ENCODE data around the gene SLC6A2.
"Not testable (repeated sequence)": the region's sequence is repeated elsewhere in the genome, so short reads cannot be mapped to it uniquely, and the experiment has no call there.

The SLC6A2 gene

DNA sequence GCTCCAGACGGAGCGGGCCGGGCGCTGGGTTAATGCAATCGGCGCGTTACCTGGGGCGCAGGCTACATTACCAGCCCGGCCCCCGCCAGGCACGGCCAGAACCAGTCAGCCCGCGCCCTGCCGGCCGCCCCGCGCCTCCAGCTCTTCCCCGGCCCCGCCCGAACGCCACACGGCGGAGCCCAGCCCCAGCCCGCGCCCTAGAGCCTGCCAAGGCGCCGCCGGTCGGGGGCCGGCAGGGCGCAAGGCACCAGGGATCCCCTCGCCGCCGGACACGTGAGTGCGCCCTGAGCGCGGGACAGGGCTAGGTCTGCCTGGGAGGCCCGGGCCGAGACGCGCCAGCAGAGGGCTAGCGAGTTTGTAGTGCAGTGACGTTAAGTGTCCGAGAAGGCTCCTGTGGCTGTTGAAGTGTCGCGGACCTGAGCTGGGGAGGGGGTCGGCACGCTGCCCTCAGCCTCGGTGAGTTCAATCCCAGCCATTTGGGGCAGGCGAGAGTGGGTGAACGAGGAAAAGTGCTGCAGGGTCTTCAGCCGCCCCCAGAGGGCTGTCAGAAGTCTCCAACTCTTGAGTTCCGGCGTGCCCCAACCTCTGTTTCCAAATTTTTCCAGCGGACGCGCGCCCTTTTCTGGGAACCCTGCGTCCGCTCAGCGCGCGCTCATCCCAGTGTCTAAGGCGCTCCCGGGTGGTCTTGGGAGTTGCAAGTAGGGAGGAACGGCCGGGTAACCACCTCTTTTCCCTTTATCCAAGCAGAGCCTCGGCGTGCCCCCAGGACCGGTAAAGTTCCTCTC lies at the start of gene SLC6A2:
Gene SLC6A2, plus strand, starts transcription at position 92 of the 785 bp plus-strand sequence. CDS start 707 bp downstream, outside the sequence.
- DNase-seq, result peak; percentile 13

DNA sequence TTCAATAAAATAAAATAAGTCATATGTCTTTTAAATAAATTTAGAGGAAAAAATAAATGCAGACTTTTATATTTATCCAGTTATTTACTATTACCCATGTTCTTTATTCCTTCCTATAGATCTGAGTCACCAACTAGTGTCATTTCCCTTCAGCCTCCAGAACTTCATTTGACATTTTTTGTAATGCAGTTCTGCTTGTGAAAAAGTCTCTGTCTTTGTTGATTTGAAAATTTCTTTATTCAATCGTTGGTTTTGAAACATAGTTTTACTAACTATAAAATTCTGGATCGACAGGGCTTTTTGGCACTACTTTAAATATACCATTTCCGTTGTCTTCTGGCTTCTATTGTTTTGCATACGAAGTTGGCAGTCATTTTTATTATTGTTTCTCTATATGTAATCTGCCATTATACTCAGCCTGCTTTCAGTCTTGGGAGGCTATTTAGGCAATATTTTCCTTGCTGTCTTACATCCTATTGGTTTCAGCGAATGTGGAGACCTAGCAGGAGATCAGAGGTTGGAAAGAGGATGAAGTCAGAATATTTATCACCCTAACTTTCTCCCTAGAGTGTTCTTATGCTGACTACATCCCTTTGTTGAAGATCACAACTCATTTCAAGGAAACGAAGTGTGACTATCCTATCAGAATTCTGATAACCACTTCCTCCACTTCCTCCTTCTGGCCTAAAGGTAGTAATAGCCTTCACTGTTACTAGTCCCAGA lies 42.0 kb upstream of the SLC6A2 start:
- DNase-seq, result no peak

DNA sequence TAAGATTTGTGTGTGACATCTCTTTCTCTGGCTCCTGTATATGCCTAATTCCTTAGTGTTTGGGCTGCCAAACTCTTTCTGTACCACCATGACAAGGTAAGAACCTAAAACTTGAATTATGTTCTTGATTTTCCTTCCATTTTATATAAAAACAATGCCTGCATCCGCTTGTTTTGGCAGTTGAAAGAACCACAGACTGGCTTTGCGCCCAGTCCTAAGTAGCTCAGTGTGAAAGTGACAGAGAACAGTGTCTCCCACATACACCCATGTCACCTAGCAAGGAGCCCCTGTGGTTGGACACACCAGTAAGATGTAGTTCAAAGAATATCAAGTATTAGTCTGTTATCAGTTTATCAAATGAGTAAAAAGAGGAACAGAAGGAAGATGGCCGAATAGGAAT lies 40.7 kb upstream of the SLC6A2 start:
- DNase-seq, result no peak

DNA sequence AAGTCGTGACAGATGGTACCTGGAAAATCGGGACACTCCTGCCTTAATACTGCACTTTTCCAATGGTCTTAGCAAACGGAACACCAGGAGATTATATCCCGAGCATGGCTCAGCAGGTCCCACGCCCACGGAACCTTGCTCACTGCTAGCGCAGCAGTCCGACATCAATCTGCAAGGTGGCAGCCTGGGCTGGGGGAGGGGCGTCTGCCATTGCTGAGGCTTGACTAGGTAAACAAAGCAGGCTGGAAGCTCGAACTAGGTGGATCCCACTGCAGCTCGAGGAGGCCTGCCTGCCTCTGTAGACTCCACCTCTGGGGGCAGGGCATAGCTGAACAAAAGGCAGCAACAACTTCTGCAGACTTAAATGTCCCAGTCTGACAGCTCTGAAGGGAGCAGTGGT lies 40.1 kb upstream of the SLC6A2 start:
- DNase-seq, result not testable (repeated sequence)

DNA sequence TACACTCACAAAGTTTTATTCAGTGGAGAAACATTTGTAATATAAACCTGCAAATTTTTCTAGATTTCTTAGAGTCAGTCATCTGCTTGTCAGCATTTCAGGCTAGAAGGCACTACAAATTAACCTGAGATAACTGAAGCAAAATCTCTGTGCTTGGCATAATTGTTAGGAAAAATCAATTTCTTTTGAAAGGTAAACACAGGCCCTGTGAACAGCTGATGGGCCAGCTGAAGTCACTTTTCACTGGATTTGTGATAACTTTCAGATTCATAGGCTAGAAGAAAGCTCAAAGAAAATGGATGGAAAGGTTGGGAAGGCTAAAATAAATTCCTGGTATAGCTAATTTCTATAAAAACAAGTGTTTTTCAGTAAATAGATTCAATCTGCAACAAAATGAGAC lies 34.0 kb upstream of the SLC6A2 start:
- no peak for DNase-seq

DNA sequence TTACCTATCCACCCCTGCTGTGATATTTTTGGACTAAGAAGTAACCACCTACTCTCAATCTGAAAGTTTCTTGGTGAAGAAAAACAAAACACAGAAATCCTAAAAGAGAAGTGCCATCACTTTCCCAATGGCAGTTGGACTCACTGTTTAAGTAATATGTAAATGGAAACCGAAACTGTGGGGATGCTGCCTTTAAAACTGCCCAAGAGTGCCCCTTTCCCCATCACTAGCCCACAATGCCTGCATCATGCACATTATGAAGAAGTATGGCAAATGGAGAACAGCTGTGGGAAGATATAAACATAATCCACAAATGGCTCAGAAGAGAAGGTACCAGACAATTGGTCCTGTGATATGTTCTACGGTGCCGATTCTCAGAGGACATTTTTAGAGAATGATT lies 33.5 kb upstream of the SLC6A2 start:
- DNase-seq, result no peak

DNA sequence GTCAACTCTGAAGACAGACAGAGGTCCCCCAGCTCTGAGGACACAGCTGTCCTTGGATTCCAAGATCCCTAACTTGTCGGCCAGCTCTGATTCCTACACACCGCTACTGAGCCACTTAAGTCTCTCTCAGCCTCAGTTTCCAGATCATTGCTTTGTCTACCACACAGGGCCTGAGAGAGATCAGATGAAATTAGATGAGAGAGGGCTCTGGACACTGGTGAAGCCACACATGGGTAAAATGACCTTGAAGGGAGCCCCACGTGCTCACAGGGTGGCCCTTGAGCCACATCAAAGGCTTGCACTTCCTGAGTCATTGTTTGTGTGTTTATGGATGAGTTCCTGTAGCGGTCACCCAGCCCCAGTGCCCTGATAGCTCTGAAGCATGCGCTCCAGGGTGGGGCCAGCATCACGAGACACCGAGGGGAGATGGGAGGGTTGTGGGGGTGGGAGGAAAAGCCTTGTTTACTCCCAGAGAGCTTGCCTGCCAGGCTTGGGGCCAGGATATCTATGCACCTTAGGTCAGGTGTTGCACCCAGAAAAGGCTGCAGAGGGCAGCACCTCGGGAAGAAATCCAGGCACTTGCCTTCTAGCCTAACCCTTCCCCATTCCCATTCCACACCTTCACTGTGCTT lies 32.7 kb upstream of the SLC6A2 start:
- peak; percentile 24 for DNase-seq

DNA sequence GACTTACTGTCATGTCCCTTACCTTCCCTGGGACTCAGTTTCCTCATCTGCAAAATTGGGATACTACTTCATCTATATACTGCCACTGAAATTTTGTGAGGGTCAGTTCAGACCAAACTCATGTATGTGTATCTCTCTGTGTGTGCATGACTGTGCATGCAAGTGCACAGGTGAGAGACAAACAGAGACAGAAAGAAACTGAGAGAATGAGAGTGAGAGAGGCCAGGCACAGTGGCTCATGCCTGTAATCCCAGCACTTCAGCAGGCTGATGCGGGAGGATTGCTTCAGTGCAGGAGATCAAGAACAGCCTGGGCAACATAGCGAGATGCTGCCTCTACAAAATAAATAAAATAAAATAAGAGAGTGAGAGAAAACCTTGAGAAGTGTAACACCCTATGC lies 32.1 kb upstream of the SLC6A2 start:
- DNase-seq, result no peak

DNA sequence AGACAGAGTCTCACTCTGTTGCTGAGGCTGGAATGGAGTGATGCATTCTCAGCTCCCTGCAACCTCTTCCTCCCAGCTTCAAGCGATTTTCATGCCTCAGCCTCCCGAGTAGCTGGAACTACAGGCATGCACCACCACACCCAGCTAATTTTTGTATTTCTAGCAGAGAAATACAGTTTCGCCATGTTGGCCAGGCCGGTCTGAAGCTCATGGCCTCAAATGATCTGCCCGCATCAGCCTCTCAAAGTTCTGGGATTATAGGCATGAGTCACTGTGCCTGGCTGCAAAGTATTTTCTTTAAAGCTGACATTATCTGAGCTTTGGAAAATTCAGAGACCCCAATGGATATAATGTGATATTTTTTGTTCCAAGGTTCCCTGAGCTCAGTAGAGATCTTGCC lies 31.1 kb upstream of the SLC6A2 start:
- DNase-seq, result no peak

DNA sequence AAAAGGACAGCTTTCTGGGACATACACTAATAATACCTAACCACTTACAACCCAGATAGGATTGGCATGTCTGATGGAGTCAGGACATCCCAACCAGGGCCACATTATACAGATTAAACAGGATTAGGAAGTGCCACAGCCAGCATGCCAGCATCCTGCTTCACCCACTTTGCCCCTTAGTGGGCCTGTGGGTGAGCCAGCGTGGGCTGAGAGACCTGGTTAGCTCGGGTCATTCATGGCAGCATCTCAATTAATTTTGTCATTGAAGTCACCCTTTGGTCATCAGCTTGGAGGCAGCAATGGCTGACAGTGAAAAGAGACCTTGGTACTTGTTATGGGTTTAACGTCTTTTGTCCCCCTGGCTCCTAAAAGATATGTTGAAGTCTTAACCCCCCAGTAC lies 29.9 kb upstream of the SLC6A2 start:
- no peak for DNase-seq

DNA sequence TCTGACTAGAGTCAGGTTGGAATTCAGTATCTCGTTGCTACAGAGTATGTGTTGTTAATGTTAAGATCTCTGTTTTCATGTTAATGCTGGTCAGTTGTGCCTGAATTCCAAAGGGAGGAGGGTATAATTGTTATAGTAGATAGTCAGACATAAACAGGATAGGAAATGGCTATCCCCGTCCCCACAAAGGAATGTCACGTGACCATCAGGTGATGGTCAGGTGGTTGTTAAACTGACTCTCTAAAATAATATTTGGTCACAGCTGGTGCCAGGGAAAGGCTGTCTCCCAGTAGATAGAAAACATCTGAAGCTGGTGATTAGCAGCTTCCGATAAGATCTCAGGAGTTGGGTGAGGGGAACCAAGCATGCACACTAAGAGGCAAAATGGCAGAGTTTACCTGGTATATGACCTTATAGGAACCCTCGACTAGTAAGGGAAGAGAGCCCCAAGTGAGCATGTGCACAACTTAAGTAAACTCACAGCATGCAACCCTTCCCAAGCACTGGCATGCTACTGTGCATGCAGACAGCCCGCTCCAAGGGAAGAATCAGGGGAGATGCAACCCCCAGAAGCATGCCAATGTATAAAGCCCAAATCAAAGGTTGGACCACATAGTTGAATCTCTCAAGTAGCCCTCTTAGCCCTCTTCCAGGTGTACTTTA lies 27.4 kb upstream of the SLC6A2 start:
- DNase-seq, result no peak

DNA sequence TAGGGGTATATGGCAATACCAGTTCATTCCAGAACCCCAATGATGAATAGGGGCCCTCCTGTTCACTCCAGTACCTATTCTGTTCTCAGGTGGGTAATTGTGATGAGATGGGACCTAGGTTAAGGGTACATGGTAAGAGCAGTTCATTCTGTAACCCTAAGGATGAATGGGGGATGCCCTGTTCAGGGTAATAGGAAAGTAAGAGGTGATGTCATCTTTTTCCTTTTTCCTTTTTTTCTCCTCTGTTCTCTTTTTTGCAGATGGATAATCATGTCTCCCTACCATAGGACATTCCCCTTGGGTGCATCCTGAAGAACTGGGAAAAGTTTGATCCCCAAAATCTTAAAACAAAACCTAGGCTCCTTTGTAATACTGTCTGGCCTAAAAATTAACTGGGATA lies 25.0 kb upstream of the SLC6A2 start:
- no peak for DNase-seq

DNA sequence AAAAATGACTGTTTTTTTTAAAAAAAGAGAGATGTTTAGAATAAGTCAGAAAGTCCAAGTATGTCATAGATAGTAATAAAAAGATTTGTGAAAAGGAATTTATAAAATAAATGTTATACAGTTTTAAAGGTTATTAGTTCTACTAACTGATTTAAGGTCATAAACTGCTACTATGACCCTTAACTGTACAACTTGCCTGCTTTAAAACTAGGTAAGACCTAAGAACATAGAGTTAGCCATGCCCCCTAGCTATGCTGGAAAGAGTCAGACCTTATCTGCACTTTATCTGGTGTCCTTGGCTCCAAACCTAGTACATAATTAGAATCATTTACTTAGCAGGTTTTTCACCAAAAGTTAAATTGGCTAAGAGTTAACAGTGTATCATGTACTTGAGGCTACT lies 23.5 kb upstream of the SLC6A2 start:
- no peak for DNase-seq

DNA sequence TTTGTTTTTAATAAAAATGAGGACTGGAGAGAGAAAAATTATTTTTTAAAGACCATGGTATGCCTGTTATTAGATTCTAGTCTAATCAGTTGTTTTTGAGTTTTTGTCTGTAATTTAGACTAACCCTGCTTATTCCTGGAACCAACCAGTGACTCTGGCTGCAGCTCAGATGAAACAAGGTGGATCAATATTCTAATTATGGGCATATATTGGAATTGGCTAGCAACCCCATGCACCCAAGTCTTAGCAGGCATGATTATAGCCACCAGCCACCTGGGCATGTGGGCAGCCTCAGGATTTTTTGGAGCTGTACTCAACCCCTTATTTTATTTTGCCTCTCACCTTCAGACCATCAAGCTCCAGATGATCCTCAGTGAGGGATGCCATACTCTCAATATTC lies 21.6 kb upstream of the SLC6A2 start:
- no peak for DNase-seq

DNA sequence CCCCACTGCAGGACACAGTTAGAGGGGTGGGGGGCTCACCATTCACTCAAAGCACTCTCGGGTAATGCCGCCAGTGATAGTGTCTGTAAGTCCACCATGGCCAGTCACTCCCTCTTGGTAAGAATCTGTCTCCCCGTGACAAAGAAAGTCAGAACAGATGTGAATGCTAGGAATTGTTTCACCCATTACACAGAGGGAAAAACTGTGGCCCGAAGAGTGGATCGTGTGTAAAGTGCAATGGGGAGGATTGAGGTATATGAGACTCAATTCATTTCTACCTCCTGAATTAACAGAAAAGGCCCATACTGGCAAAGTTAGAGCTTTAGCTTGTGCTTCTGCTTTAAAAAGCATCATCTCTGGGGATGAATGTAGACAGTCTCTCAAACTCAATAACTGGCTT lies 17.5 kb upstream of the SLC6A2 start:
- no peak for DNase-seq

DNA sequence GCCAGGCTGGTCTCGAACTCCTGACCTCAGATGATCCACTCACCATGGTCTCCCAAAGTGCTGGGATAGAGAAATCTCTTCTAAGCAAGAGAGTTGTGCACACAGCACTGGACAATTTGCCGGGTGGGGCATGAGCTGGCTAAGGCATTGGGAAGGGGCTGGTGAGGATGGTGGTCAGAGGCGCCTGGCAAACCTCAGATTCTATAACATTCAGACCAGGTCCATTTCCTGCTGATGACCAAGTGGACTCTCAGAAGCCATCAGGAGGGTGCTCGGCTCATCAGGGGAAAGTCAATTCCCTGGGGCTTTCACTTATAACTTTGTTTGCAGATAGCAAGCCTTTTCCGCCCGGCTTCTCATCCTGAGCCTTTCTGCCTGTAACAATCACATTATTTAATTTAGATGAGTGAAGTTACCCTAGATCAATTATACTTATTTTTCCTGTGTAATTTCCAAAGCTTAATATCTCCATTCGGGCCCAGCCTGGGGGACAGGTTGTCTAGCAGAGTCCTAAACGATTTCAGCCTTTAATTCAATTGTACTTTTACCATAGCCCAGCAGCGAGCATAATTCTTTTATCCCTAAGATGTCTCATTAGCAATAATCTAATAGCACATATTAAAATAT lies 15.0 kb upstream of the SLC6A2 start:
- DNase-seq, result no peak

DNA sequence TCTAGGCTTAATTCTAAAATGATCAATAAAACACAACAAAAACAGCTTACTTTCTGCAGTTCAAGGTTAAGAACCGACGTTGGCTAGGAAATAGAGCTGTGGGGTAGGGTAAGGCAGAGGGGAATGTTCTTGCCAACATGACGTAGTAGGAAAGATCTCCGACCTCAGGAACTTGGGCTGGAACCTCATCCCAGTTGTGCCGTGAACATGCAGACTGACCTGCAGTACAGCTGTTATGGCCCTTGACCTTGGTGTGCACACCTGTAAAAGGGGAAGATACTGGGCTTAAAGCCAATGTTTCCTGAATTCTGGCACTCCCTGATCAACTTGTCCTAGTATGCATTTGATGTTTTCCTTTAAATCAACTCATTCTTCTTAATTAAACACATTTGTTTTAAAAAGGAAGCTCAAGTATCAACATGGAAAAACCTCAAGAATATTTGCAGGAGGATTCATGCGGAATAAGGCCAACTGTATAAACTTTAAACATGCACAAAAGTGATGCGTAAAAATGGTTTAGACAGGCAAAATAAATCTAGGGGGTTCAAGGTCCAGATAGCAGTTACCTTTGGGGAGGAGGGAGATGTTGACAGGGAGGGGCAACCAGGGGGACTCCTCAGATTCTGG lies 14.2 kb upstream of the SLC6A2 start:
- DNase-seq, result no peak

DNA sequence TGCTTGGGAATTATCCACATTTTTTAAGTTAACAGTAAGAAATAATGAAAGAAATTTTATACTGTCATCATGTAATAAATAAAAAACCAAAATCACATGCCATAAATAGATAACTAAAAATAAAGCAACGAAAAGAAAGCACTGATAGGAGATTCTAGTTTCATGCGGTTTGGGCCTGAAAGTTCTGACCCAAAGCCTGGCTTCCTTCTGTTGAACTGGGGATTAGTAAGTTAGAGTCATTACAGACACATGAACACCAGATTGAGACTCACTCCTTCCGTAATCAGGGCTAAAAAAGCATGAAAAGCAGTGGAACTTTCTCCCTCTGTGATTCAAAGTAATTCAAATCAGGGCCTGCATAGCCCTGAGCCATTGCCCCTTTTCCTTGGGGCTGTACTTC lies 13.2 kb upstream of the SLC6A2 start:
- no peak for DNase-seq

DNA sequence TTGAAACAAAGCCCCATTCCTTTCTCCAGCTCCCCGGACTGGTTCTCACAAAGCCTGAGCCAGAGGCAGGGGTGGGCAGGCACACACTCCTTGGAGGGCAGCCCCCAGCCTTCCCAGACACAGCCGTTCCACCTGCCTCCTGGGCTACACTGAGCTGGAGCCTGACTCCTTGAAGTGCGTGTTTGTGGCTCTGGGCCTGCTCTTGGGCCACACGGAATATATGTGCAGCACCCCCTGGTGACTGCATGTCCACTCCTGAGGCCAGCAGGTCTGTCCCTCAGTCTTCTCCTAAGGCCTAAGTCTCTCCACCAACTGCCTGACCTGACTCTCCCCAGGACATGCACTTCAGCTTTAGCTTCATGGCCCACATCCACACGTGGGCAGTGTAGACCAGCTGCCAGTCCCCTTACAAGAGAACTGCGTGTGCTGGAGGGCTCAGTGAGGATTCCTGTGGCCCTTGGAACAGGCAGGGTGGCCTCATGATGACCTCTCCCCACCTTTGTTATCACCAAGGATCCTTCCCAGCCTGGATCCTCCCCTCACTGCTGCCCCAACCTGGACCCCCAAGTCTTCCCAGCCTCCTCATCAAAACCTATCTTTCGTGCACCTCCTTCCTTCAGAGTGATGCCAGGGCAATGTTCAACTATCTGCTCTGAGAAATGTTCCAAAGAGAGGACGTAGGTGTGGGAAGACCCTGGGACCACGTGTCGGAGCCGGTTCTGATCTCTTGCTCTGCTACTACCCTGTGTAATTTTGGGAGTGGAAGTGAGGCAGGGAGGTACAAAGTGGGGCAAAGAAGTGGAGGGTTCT lies 12.4 kb upstream of the SLC6A2 start:
- peak; percentile 15 for DNase-seq

DNA sequence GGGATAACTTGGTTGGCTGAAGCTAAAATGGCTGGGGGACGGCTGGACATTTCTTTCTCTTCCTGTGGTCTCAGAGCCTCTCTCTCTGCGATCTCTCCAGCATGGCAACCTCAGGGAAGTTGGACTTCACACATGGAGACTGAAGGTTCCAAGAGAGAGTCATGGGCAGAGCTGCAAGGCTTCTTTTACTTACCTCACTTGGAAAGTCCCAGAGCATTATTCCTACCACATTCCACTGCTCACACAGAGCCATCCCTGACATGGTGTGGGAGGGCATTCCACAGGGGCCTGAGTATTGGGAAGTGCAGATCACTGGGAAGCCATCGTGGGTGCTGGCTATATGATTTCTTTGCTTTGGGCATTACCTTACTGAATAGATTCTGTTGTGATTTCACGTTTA lies 9.8 kb upstream of the SLC6A2 start:
- no peak for DNase-seq

DNA sequence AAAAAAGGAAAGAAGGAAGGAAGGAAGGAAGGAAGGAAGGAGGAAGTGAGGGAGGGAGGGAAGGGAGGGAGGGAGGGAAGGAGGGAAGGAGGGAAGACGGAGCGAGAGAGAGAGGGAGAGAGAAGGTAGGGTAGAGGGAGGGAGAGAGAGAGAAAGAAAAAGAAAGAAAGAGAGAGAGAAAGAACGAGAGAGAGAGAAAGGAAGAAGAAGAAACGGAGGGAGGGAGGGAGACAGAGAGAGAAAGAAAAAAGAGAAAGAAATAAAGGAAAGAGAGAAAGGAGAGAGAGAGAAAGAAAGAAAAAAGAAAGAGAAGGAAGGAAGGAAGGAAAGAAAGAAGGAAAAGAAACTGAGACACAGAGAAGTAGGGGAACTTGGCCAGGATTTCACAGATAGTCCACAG lies 8.4 kb upstream of the SLC6A2 start:
- no peak for DNase-seq

DNA sequence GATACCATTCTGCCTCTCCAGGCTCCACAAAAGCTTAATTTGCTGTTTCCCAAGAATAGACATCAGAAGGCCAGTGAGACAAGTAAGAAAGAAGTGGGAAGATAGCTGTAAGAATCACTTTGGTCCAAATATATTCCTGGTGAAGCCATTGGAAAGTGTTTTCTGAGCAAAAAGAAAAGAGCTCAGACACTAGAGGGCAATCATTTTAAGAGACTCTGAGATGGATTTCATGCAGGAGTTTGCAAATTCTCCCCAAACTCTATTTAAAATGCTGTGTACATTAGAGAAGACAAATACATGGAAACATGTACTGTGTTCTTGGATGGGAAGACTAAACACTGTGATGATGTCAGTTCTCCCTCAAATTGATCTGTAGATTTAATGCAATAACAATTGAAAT lies 8.0 kb upstream of the SLC6A2 start:
- no peak for DNase-seq
